IMR-90 (cell line): ENCODE results near the gene ZNF526. TPM values are rescaled to one million over a fixed set of nuclear protein-coding genes. Genes with fewer than 3 reads are reported as not detected.

Experiments
- ATAC-seq: fragments of 200-7000 bp; cut with Tn5 transposase; 2 replicates; pipeline ENCODE4 v1.9.1; 2020; ENCODE audit warnings: low read depth, mild to moderate bottlenecking, moderate library complexity
- BruUV-seq: library from RNA; stranded (reverse); fragments of 400-500 nt; replicated peaks from 2 replicates; lab custom pipeline; 2021; lab: Mats Ljungman, UMichigan
- CTCF ChIA-PET: fragments of 300-600 bp; formaldehyde crosslinking; extraction: SDS; loops from one replicate; lab custom pipeline; 2021; ENCODE audit warnings: antibody characterized with exemption; lab: Yijun Ruan, JAX
- POLR2A ChIA-PET: fragments of 300-600 bp; sonication (Branson Sonifier 250); formaldehyde crosslinking; loops from one replicate; lab custom pipeline; 2022; ENCODE audit warnings: antibody characterized with exemption; ENCODE audit not compliant: unreplicated experiment; lab: Charles Lee
- DNase-seq: peaks from one replicate; pipeline ENCODE4 v3.0.0; 2013
- H2AFZ ChIP-seq: replicated peaks from 2 replicates; pipeline ENCODE3; 2013; ENCODE audit warnings: low read length, mild to moderate bottlenecking; ENCODE audit not compliant: poor library complexity
- H2AK5ac ChIP-seq: 2 replicates; pipeline ENCODE4 v1.6.1; 2013; ENCODE audit warnings: low read depth, low read length, inconsistent platforms
- H2AK9ac ChIP-seq: replicated peaks from 2 replicates; pipeline ENCODE3; 2013; ENCODE audit warnings: mild to moderate bottlenecking, low read depth, low read length, moderate library complexity; ENCODE audit not compliant: poor library complexity
- H2BK120ac ChIP-seq: 2 replicates; pipeline ENCODE4 v1.6.1; 2013; ENCODE audit warnings: low read depth, low read length, inconsistent platforms
- H2BK15ac ChIP-seq: 3 replicates; pipeline ENCODE4 v1.6.1; 2013; ENCODE audit warnings: low read depth, low read length, inconsistent platforms
- H2BK20ac ChIP-seq: 2 replicates; pipeline ENCODE4 v1.6.1; 2013; ENCODE audit warnings: low read depth, mild to moderate bottlenecking, inconsistent platforms, low read length, moderate library complexity
- H2BK5ac ChIP-seq: 2 replicates; pipeline ENCODE4 v1.6.1; 2013; ENCODE audit warnings: mild to moderate bottlenecking, low read depth, low read length, inconsistent platforms; ENCODE audit not compliant: poor library complexity, severe bottlenecking
- H3K14ac ChIP-seq: replicated peaks from 2 replicates; pipeline ENCODE4 v1.6.1; 2013; ENCODE audit warnings: low read depth, low read length, inconsistent platforms
- H3K18ac ChIP-seq: 2 replicates; pipeline ENCODE4 v1.6.1; 2013; ENCODE audit warnings: low read depth, low read length, control low read depth
- H3K23ac ChIP-seq: 2 replicates; pipeline ENCODE4 v1.6.1; 2013; ENCODE audit warnings: low read depth, low read length, inconsistent platforms
- H3K27ac ChIP-seq: 2 replicates; pipeline ENCODE4 v1.5.1; 2013; ENCODE audit warnings: mild to moderate bottlenecking, control low read depth, low read length; ENCODE audit not compliant: insufficient read depth
- H3K27me3 ChIP-seq: 2 replicates; pipeline ENCODE4 v1.6.1; 2013; ENCODE audit warnings: low read length; ENCODE audit not compliant: control insufficient read depth, insufficient read depth
- H3K36me3 ChIP-seq: 2 replicates; pipeline ENCODE4 v1.6.1; 2013; ENCODE audit warnings: low read length, mixed read lengths; ENCODE audit not compliant: control insufficient read depth, insufficient read depth
- H3K4ac ChIP-seq: 2 replicates; pipeline ENCODE4 v1.6.1; 2013; ENCODE audit warnings: low read depth, low read length, inconsistent platforms
- H3K4me1 ChIP-seq: 2 replicates; pipeline ENCODE4 v1.6.1; 2013; ENCODE audit warnings: low read length, mixed read lengths; ENCODE audit not compliant: control insufficient read depth, insufficient read depth
- H3K4me2 ChIP-seq: 2 replicates; pipeline ENCODE4 v1.6.1; 2013; ENCODE audit warnings: low read depth, mild to moderate bottlenecking, control low read depth, low read length, moderate library complexity
- H3K4me3 ChIP-seq: 2 replicates; pipeline ENCODE4 v1.5.1; 2013; ENCODE audit warnings: low read depth, mild to moderate bottlenecking, control low read depth, low read length, moderate library complexity; ENCODE audit not compliant: insufficient read depth
- H3K56ac ChIP-seq: 2 replicates; pipeline ENCODE4 v1.6.1; 2013; ENCODE audit warnings: low read length, inconsistent platforms; ENCODE audit not compliant: insufficient read depth; ENCODE audit errors: extremely low read depth
- H3K79me1 ChIP-seq, 2 experiments: 2 replicates each; pipeline ENCODE4 v1.6.1; 2013; ENCODE audit warnings: low read length in 2 of 2, inconsistent platforms in 1 of 2, low read depth in 1 of 2
- H3K9ac ChIP-seq: 2 replicates; pipeline ENCODE4 v1.6.1; 2013; ENCODE audit warnings: low read depth, low read length, control low read depth
- H3K9me1 ChIP-seq: 2 replicates; pipeline ENCODE4 v1.6.1; 2013; ENCODE audit warnings: low read length, inconsistent platforms; ENCODE audit not compliant: insufficient read depth
- H3K9me3 ChIP-seq: 2 replicates; pipeline ENCODE4 v1.6.1; 2013; ENCODE audit warnings: low read length; ENCODE audit not compliant: control insufficient read depth, insufficient read depth
- H4K20me1 ChIP-seq: 2 replicates; pipeline ENCODE4 v1.6.1; 2013; ENCODE audit warnings: low read length, inconsistent platforms; ENCODE audit not compliant: insufficient read depth
- H4K5ac ChIP-seq: 2 replicates; pipeline ENCODE4 v1.6.1; 2013; ENCODE audit warnings: mild to moderate bottlenecking, low read depth, low read length, control low read depth
- H4K8ac ChIP-seq, 2 experiments: 2 replicates each; pipeline ENCODE4 v1.6.1; 2013; ENCODE audit warnings: low read depth in 2 of 2, low read length in 2 of 2, control low read depth in 1 of 2, inconsistent platforms in 1 of 2
- H4K91ac ChIP-seq: 2 replicates; pipeline ENCODE4 v1.6.1; 2013; ENCODE audit warnings: low read depth, low read length, inconsistent platforms; ENCODE audit not compliant: insufficient read depth
- CTCF ChIP-seq: conservative IDR thresholded peaks from 2 replicates; pipeline ENCODE4 v1.5.1; 2012; ENCODE audit warnings: mild to moderate bottlenecking, low read depth, low read length, improper control_type of control experiment
- ELK1 ChIP-seq: fragments of 150-350 bp; IDR thresholded peaks from 2 replicates; pipeline ENCODE4 v1.6.1; 2016; ENCODE audit warnings: low read depth, mild to moderate bottlenecking, low read length, moderate library complexity, borderline replicate concordance
- MAFK ChIP-seq: IDR thresholded peaks from 2 replicates; pipeline ENCODE4 v1.6.1; 2012; ENCODE audit warnings: low read depth, low read length, improper control_type of control experiment
- MAZ ChIP-seq: IDR thresholded peaks from 2 replicates; pipeline ENCODE4 v1.6.1; 2012; ENCODE audit warnings: low read depth, mild to moderate bottlenecking, low read length, improper control_type of control experiment, moderate library complexity, borderline replicate concordance
- MXI1 ChIP-seq: IDR thresholded peaks from 2 replicates; pipeline ENCODE4 v1.6.1; 2012; ENCODE audit warnings: low read depth, mild to moderate bottlenecking, low read length, moderate library complexity, borderline replicate concordance
- NFE2L2 ChIP-seq: fragments of 150-350 bp; IDR thresholded peaks from 2 replicates; pipeline ENCODE4 v1.6.1; 2016; ENCODE audit warnings: low read depth, mild to moderate bottlenecking, low read length
- RAD21 ChIP-seq: IDR thresholded peaks from 2 replicates; pipeline ENCODE4 v1.6.1; 2012; ENCODE audit warnings: low read length, improper control_type of control experiment
- RCOR1 ChIP-seq: IDR thresholded peaks from 2 replicates; pipeline ENCODE4 v1.6.1; 2012; ENCODE audit warnings: mild to moderate bottlenecking, low read length, improper control_type of control experiment; ENCODE audit not compliant: insufficient replicate concordance
- SMC3 ChIP-seq: fragments of 150-350 bp; IDR thresholded peaks from 2 replicates; pipeline ENCODE4 v1.6.1; 2016; ENCODE audit warnings: low read depth, mild to moderate bottlenecking, antibody characterized with exemption, low read length, moderate library complexity
- USF2 ChIP-seq: fragments of 150-350 bp; IDR thresholded peaks from 2 replicates; pipeline ENCODE4 v1.6.1; 2017; ENCODE audit warnings: mild to moderate bottlenecking, antibody characterized with exemption, low read length, low read depth
- WGBS, 2 experiments: methylation state at CpG; one replicate each; pipeline versions ENCODE4 v1.1.5 to v1.1.7; 2013; ENCODE audit warnings: missing lambda C conversion rate in 2 of 2; ENCODE audit not compliant: insufficient read length in 1 of 2; ENCODE audit errors: extremely low coverage in 2 of 2; 5-methylcytosine and 5-hydroxymethylcytosine counted together
- dilution Hi-C: fragments of 300-500 bp; cut with HindIII; formaldehyde crosslinking; loops from one replicate; pipeline ENCODE4 v1.14.3; 2018; ENCODE audit warnings: low sequenced_read_pairs; ENCODE audit not compliant: unreplicated experiment
- in situ Hi-C: fragments of 300-500 bp; cut with MboI; formaldehyde crosslinking; loops from 3 replicates; pipeline ENCODE4 v1.14.3; 2019; ENCODE audit warnings: low sequenced_read_pairs, inconsistent platforms, mixed read lengths
- intact Hi-C: fragments of 100-400 bp; cut with micrococcal nuclease; formaldehyde crosslinking; loops from 2 replicates; pipeline ENCODE4 v1.10.0; 2022
- polyA plus RNA-seq, 3 experiments: library from polyadenylated mRNA; depleted of rRNA; stranded (reverse); fragments of >200 nt; gene quantifications; 2 replicates each; pipeline ENCODE4 v1.2.3, GENCODE V29; 2012; ENCODE audit warnings: low replicate concordance in 1 of 3
- total RNA-seq: library from RNA; depleted of rRNA; stranded (reverse); fragments of >200 nt; gene quantifications from 2 replicates; pipeline ENCODE4 v1.2.3, GENCODE V29; 2012

Gene ZNF526
- total and polyA plus RNA-seq, 2 of the 4 experiments (the other 2 are of a cell fraction): 7.3 to 13.6 TPM

GRCh38 chr19:42220751-42221097 is 612 bp downstream of the ZNF526 start:
- Histone ChIP-seq H3K79me1 (peaks cover 19 to 80% of the 10 kb centered on the region in 2 experiments), H3K18ac (no peak overlapping the region), H3K27ac (peak overlapping the region; percentile 26; the same call in 1 of the 2 replicates), H4K8ac (peak overlapping the region; percentile 60 to 80), H3K4me3 (peak overlapping the region; percentile 70), H3K4me2 (peak overlapping the region; percentile 75), H3K36me3 (peaks cover 18% of the 10 kb centered on the region), H2BK5ac (peak overlapping the region; percentile 69), H3K27me3 (no peaks in the 10 kb centered on the region), H4K5ac (no peak overlapping the region), H2BK120ac (no peak overlapping the region), H3K9me1 (peaks cover 7% of the 10 kb centered on the region), H3K23ac (peak overlapping the region; percentile 78), H2BK20ac (no peak overlapping the region), H3K9ac (peak overlapping the region; percentile 92), H2AFZ (no peak overlapping the region), H2AK9ac (peak overlapping the region; percentile 79), H2AK5ac (peak overlapping the region; percentile 90), H3K56ac (peak overlapping the region; percentile 52; the same call in 1 of the 2 replicates), H4K91ac (peak overlapping the region; percentile 83), H3K14ac (peak overlapping the region; percentile 82), H3K4ac (peak overlapping the region; percentile 80), H2BK15ac (no peak overlapping the region), H3K4me1 (peaks cover 11% of the 10 kb centered on the region), H3K9me3 (no peaks in the 10 kb centered on the region), H4K20me1 (peaks cover 24% of the 10 kb centered on the region)
- ChIA-PET CTCF (no interaction called here), POLR2A (no interaction called here)
- intact Hi-C loops (loop anchor here (2.0 kb wide), 1 partner anchor 22 kb away; the partner anchor contains the start of gene GSK3A), in situ Hi-C loops (no loop called here), dilution Hi-C loops (no loop called here)
- 0% methylated on average over 1 of the region's 6 CpGs; no CpG with 5 or more reads in 1 of the 2 experiments for WGBS, 2 experiments
- TF ChIP-seq NFE2L2 (no peak), MAFK (no peak), MAZ (no peak), SMC3 (no peak), RCOR1 (no peak), RAD21 (no peak), USF2 (no peak), CTCF (no peak), ELK1 (no peak), MXI1 (no peak)
- no TSS peak for BruUV-seq
- DNase-seq (no peak), ATAC-seq (no peak)
